Neural progenitor cell (in vitro differentiated cells): ENCODE results near the gene PTPN11.

Experiments
- CTCF ChIP-seq: fragments of 200-600 bp; sonication (generic); IDR thresholded peaks from 2 replicates; pipeline ENCODE4 v1.5.1; 2017; ENCODE audit warnings: antibody characterized with exemption, mild to moderate bottlenecking
- EZH2phosphoT487 ChIP-seq: fragments of 200-600 bp; sonication (generic); IDR thresholded peaks from 2 replicates; pipeline ENCODE4 v1.6.1; 2017; ENCODE audit warnings: antibody characterized with exemption

- no peak for TF ChIP-seq CTCF
- TF ChIP-seq EZH2phosphoT487 = no peak
Observed at GRCh38 chr12:112422531-112422930, 3.8 kb downstream of the PTPN11 start.
